ENCODE results near the gene ZNF516. TPM values are rescaled to one million over a fixed set of nuclear protein-coding genes. Genes with fewer than 3 reads are reported as not detected.

The ZNF516 gene
- total RNA-seq, 1 donor, result 16.3 TPM

GRCh38 chr18:76522551-76522950, 27.5 kb upstream of the ZNF516 start:
- no peaks in the 10 kb centered on the region for H4K20me1 ChIP-seq (ENCODE audit: insufficient read depth, low read length)
- TF ChIP-seq CTCF (IDR thresholded peaks at IDR 0.05; ENCODE audit: extremely low read depth, low read depth, low read length), result no peak
- no peaks in the 10 kb centered on the region for H3K9me3 ChIP-seq (ENCODE audit: low read depth, low read length)
- H3K4me2 ChIP-seq (ENCODE audit: insufficient read depth, low read length), result no peak overlapping the region
- no peak overlapping the region for H3K4me3 ChIP-seq (ENCODE audit: insufficient read depth, low read length)
- no peak overlapping the region for H3K27ac ChIP-seq (ENCODE audit: low read depth, low read length)
- DNase-seq (ENCODE audit: insufficient read length, low spot score, missing footprints), result no peak
- H3K4me1 ChIP-seq (ENCODE audit: insufficient read depth, low read length), result no peaks in the 10 kb centered on the region
- H3K27me3 ChIP-seq (ENCODE audit: insufficient read depth, low read length), result peaks cover 68% of the 10 kb centered on the region
- H2AFZ ChIP-seq (ENCODE audit: low read length), result no peak overlapping the region
- H3K36me3 ChIP-seq (ENCODE audit: insufficient read depth, low read length), result no peaks in the 10 kb centered on the region
- no peaks in the 10 kb centered on the region for H3K79me2 ChIP-seq (ENCODE audit: insufficient read depth, low read length)

- no peak overlapping the region for H3K4me2 ChIP-seq (ENCODE audit: insufficient read depth, low read length)
- no peaks in the 10 kb centered on the region for H3K79me2 ChIP-seq (ENCODE audit: insufficient read depth, low read length)
- no peak for TF ChIP-seq CTCF (IDR thresholded peaks at IDR 0.05; ENCODE audit: extremely low read depth, low read depth, low read length)
Observed at GRCh38 chr18:76522122-76522503, 27.1 kb upstream of the ZNF516 start.

GRCh38 chr18:76521417-76522121, 26.5 kb upstream of the ZNF516 start:
- Histone ChIP-seq H3K4me1 (ENCODE audit: insufficient read depth, low read length) (no peaks in the 10 kb centered on the region), H3K27ac (ENCODE audit: low read depth, low read length) (no peak overlapping the region), H4K20me1 (ENCODE audit: insufficient read depth, low read length) (no peaks in the 10 kb centered on the region), H3K36me3 (ENCODE audit: insufficient read depth, low read length) (no peaks in the 10 kb centered on the region), H3K79me2 (ENCODE audit: insufficient read depth, low read length) (no peaks in the 10 kb centered on the region), H3K4me3 (ENCODE audit: insufficient read depth, low read length) (no peak overlapping the region), H2AFZ (ENCODE audit: low read length) (no peak overlapping the region), H3K27me3 (ENCODE audit: insufficient read depth, low read length) (peaks cover 63% of the 10 kb centered on the region), H3K9me3 (ENCODE audit: low read depth, low read length) (no peaks in the 10 kb centered on the region), H3K4me2 (ENCODE audit: insufficient read depth, low read length) (no peak overlapping the region)
- no peak for TF ChIP-seq CTCF (IDR thresholded peaks at IDR 0.05; ENCODE audit: extremely low read depth, low read depth, low read length)
- no peak for DNase-seq (ENCODE audit: insufficient read length, low spot score, missing footprints)

More at GRCh38 chr18:76522122-76522503, 27.1 kb upstream of the ZNF516 start:
- no peaks in the 10 kb centered on the region for H3K9me3 ChIP-seq (ENCODE audit: low read depth, low read length)
- H3K4me1 ChIP-seq (ENCODE audit: insufficient read depth, low read length), result no peaks in the 10 kb centered on the region
- peaks cover 68% of the 10 kb centered on the region for H3K27me3 ChIP-seq (ENCODE audit: insufficient read depth, low read length)
- no peak overlapping the region for H3K27ac ChIP-seq (ENCODE audit: low read depth, low read length)
- H4K20me1 ChIP-seq (ENCODE audit: insufficient read depth, low read length), result no peaks in the 10 kb centered on the region
- DNase-seq (ENCODE audit: insufficient read length, low spot score, missing footprints), result no peak
- no peak overlapping the region for H3K4me3 ChIP-seq (ENCODE audit: insufficient read depth, low read length)
- no peak overlapping the region for H2AFZ ChIP-seq (ENCODE audit: low read length)
- H3K36me3 ChIP-seq (ENCODE audit: insufficient read depth, low read length), result no peaks in the 10 kb centered on the region

- Histone ChIP-seq H4K20me1 (ENCODE audit: insufficient read depth, low read length) (no peaks in the 10 kb centered on the region), H3K79me2 (ENCODE audit: insufficient read depth, low read length) (no peaks in the 10 kb centered on the region), H3K27ac (ENCODE audit: low read depth, low read length) (no peak overlapping the region), H3K9me3 (ENCODE audit: low read depth, low read length) (no peaks in the 10 kb centered on the region), H2AFZ (ENCODE audit: low read length) (no peak overlapping the region), H3K4me3 (ENCODE audit: insufficient read depth, low read length) (no peak overlapping the region), H3K36me3 (ENCODE audit: insufficient read depth, low read length) (no peaks in the 10 kb centered on the region), H3K4me1 (ENCODE audit: insufficient read depth, low read length) (no peaks in the 10 kb centered on the region), H3K27me3 (ENCODE audit: insufficient read depth, low read length) (peaks cover 37% of the 10 kb centered on the region), H3K4me2 (ENCODE audit: insufficient read depth, low read length) (no peak overlapping the region)
- TF ChIP-seq CTCF (IDR thresholded peaks at IDR 0.05; ENCODE audit: extremely low read depth, low read depth, low read length), result no peak
- DNase-seq (ENCODE audit: insufficient read length, low spot score, missing footprints), result no peak
Observed at GRCh38 chr18:76518860-76519538, 24.0 kb upstream of the ZNF516 start.
